Measurements from ENCODE around the gene OR5K1.

Gene OR5K1

GRCh38 chr3:98462901-98463300 lies at the start of gene OR5K1:
Gene OR5K1, plus strand, starts transcription at chr3:98463201. Its CDS starts 6,376 bp downstream, at chr3:98469577.
- no peak within 1 kb of the TSS for H3K27ac ChIP-seq
- TF ChIP-seq CTCF (conservative IDR thresholded peaks at IDR 0.05): no peak

- H3K27ac ChIP-seq: no peak overlapping the region
- no peak for TF ChIP-seq CTCF (conservative IDR thresholded peaks at IDR 0.05)
Measured at GRCh38 chr3:98432575-98432974, 30.4 kb upstream of the OR5K1 start.

GRCh38 chr3:98433764-98434163 lies 29.2 kb upstream of the OR5K1 start:
- H3K27ac ChIP-seq: no peak overlapping the region
- no peak for TF ChIP-seq CTCF (conservative IDR thresholded peaks at IDR 0.05)

GRCh38 chr3:98434412-98434811 lies 28.6 kb upstream of the OR5K1 start:
- H3K27ac ChIP-seq: no peak overlapping the region
- no peak for TF ChIP-seq CTCF (conservative IDR thresholded peaks at IDR 0.05)

- no peak for TF ChIP-seq CTCF (conservative IDR thresholded peaks at IDR 0.05)
- no peak overlapping the region for H3K27ac ChIP-seq
Measured at GRCh38 chr3:98440283-98440682, 22.7 kb upstream of the OR5K1 start.

- no peak overlapping the region for H3K27ac ChIP-seq
- no peak for TF ChIP-seq CTCF (conservative IDR thresholded peaks at IDR 0.05)
Measured at GRCh38 chr3:98445949-98446406, 17.0 kb upstream of the OR5K1 start.

GRCh38 chr3:98449606-98450193 lies 13.3 kb upstream of the OR5K1 start:
- TF ChIP-seq CTCF (conservative IDR thresholded peaks at IDR 0.05): no peak
- no peak overlapping the region for H3K27ac ChIP-seq
